ENCODE data around the gene TNFRSF11A.

The TNFRSF11A gene

GRCh38 chr18:62420513-62421209, 95.6 kb downstream of the TNFRSF11A start:
- DNase-seq, result peak; percentile 52 to 85

GRCh38 chr18:62425465-62426190, 100.5 kb downstream of the TNFRSF11A start:
- peak in 1 of 2 experiments; percentile 55 for DNase-seq

DNA sequence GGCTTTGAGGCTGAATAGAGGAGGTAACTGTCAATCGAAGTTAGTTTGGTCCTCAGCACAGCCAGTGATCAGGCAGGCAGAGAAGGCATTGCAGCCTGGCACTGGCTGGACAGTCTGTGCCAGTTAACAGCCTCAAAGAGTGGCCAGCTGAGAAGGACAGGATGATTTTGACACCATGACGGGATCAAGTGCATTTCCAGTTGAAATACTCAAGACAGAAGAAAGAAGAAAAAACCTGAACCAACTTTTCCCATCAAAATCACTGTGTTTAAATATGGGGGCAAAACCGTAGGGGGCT, 101.0 kb downstream of the TNFRSF11A start:
- no peak for DNase-seq

DNA sequence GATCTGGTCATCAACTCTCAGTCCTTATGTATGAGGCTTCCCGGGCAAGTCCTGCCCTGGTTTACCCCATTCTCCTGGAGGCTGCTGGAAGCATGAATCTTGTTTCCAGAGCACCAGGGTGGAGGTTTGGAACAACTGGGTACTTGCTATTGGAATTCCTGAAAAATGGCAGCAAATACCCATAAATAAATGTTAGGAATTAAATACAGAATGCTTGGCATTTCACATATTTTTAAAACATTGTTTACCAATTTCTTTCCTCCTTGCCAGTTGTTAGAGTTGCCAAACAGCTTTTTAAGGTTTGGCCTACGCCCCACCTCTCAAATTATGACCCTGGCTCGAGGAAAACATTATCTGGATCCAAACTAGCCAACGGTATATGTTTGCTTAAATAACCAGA, 107.1 kb downstream of the TNFRSF11A start:
- DNase-seq, result no peak

- DNase-seq, result no peak
Observed at GRCh38 chr18:62434798-62435197, 109.7 kb downstream of the TNFRSF11A start.

DNA sequence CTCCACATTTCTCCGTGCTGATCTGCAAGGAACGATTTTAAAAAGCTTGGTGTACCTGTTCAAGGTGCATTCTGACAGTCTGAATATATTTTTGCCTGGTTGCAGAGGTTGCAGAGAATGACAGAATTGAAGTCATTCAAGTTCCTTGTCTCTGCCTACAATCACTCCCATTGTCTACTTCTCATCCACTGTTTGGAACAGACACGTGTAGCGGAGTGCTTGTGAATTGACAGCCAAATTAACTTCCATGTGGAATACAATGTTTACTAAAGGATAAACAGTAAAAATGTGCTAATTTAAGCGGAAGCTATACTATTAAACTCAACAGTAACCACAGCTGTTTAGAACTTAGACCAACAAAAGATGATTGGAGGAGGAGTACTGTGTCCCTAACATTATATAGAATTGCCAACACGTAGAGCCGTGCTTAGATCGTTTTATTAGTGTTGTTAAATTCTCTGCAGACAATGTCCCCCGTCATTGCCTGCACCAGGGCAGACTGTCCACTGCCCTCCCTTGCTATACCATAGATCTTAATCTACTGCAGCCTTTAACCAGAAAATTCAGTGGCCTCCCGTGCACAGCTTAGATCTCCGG, 110.4 kb downstream of the TNFRSF11A start:
- no peak for DNase-seq

DNA sequence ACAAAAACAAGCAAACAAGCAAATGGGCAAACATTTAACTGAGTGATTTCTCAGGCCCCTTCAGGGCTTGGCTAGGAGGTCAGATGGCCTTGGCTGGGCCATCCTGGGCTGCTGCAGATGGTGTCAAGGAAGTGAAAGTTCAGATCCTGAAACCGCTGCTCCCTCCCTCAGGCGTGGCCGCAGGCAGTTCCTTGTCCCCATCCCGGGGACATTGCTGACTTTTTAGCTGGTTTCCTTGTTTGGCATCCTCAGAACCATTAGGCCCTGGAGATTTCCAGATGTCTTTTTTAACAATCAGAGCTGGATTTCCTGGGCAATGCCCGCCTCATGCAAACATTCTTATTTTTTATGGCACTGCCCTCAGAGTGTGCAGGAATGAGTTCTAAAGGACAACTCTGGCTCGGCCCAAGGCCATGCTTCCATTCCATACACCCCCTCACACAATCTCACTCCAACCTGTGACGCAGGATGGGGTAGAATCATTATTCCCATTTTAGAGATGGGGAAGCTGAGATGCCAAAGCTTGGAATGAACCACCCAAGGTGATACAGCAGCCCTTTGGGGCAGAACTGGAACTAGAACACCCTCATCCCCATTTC, 111.6 kb downstream of the TNFRSF11A start:
- no peak for DNase-seq

DNA sequence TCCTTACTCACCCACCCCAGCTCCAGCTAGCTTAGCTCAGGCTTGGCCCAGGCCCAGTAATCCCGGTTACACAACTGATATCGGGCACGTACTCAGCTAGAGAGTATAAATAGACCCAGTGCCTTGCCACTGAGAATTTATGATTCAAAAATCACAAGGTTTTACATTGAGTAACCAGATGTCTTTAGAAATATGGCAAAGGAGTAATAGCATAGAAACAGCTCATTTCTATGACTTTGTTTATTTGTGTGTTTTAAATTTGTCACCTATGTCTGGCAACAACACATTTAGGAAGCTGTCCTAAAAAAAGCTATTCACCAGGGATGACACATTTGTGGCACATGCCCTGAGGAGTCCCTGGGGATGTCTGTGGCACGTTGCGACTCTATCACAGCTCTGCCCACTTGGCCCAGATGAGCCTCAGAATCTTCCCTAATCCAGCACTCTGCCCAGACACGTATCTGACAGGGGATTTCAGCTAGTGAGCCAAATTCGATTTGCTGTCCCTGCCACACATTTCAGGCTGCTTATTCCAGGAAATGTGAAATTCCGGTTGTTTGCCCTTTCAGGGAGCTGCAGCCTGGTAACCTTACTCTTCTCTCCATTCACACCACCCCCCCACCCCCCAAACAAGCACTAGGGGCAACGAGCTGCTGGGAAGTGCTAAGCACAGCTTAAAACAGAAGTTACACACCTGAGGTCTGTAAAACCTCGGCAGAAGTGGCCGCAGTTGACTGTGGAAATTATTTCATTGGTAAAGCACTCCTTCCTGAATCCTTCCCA, 112.3 kb downstream of the TNFRSF11A start:
- no peak for DNase-seq

- no peak for DNase-seq
Observed at GRCh38 chr18:62438018-62438329, 112.9 kb downstream of the TNFRSF11A start.

DNA sequence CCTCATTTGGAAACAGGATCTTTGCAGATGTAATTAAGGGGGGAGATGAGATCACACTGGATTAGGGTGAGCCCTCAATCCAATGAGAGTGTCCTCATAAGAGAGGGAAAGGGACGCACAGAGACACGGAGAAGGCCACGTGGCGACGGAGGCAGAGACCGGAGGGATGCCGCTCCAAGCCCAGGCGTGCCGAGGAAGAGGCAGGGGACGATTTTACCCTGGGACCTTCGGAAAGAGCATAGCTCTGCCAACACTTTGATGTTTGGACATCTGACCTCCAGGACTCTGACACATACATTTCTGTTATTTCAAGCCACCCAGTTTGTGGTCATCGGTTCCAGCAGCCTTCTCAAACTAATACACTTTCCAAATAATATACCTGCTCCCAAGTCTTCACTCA, 113.3 kb downstream of the TNFRSF11A start:
- no peak for DNase-seq

GRCh38 chr18:62438866-62439265, 113.8 kb downstream of the TNFRSF11A start:
- no peak for DNase-seq

All from stimulated activated CD4-positive, alpha-beta T cell treated with anti-CD3 and anti-CD28 coated beads, Interleukin-4, amount 100 ng/mL, for 4 hours (primary cell).